ENCODE measurements around the gene TREML2.

The TREML2 gene

GRCh38 chr6:41208439-41209106 is 7.6 kb upstream of the TREML2 start:
- Histone ChIP-seq H3K27me3 (ENCODE audit: insufficient read depth, poor library complexity, severe bottlenecking) (peaks cover 12% of the 10 kb centered on the region), H3K4me1 (ENCODE audit: insufficient read depth, poor library complexity, severe bottlenecking) (no peaks in the 10 kb centered on the region), H3K36me3 (ENCODE audit: low read depth) (no peaks in the 10 kb centered on the region), H3K27ac (ENCODE audit: poor library complexity, severe bottlenecking) (no peak overlapping the region), H3K9me3 (ENCODE audit: severe bottlenecking) (no peaks in the 10 kb centered on the region), H3K4me3 (ENCODE audit: severe bottlenecking) (no peak overlapping the region)
- no peak for ATAC-seq (ENCODE audit: low read depth)
- DNase-seq (ENCODE audit: low spot score) = no peak
- no peak for TF ChIP-seq CTCF (IDR thresholded peaks at IDR 0.05; ENCODE audit: poor library complexity, severe bottlenecking)

GRCh38 chr6:41204156-41204555 is 3.2 kb upstream of the TREML2 start:
- H3K9me3 ChIP-seq (ENCODE audit: severe bottlenecking) = no peaks in the 10 kb centered on the region
- H3K27me3 ChIP-seq (ENCODE audit: insufficient read depth, poor library complexity, severe bottlenecking) = no peaks in the 10 kb centered on the region
- no peak for DNase-seq (ENCODE audit: low spot score)
- no peak for TF ChIP-seq CTCF (IDR thresholded peaks at IDR 0.05; ENCODE audit: poor library complexity, severe bottlenecking)
- H3K4me1 ChIP-seq (ENCODE audit: insufficient read depth, poor library complexity, severe bottlenecking) = no peaks in the 10 kb centered on the region
- no peaks in the 10 kb centered on the region for H3K36me3 ChIP-seq (ENCODE audit: low read depth)
- ATAC-seq (ENCODE audit: low read depth) = no peak
- no peak overlapping the region for H3K27ac ChIP-seq (ENCODE audit: poor library complexity, severe bottlenecking)
- H3K4me3 ChIP-seq (ENCODE audit: severe bottlenecking) = no peak overlapping the region

- no peak for TF ChIP-seq CTCF (IDR thresholded peaks at IDR 0.05; ENCODE audit: poor library complexity, severe bottlenecking)
- no peaks in the 10 kb centered on the region for H3K4me1 ChIP-seq (ENCODE audit: insufficient read depth, poor library complexity, severe bottlenecking)
- no peaks in the 10 kb centered on the region for H3K9me3 ChIP-seq (ENCODE audit: severe bottlenecking)
- no peak overlapping the region for H3K4me3 ChIP-seq (ENCODE audit: severe bottlenecking)
- no peaks in the 10 kb centered on the region for H3K36me3 ChIP-seq (ENCODE audit: low read depth)
- H3K27me3 ChIP-seq (ENCODE audit: insufficient read depth, poor library complexity, severe bottlenecking) = no peaks in the 10 kb centered on the region
- ATAC-seq (ENCODE audit: low read depth) (no peak), DNase-seq (ENCODE audit: low spot score) (no peak)
- H3K27ac ChIP-seq (ENCODE audit: poor library complexity, severe bottlenecking) = no peak overlapping the region
Observed at GRCh38 chr6:41201764-41202173, 820 bp upstream of the TREML2 start.

GRCh38 chr6:41200296-41200900 is 551 bp downstream of the TREML2 start:
- H3K4me1 ChIP-seq (ENCODE audit: insufficient read depth, poor library complexity, severe bottlenecking) = no peaks in the 10 kb centered on the region
- TF ChIP-seq CTCF (IDR thresholded peaks at IDR 0.05; ENCODE audit: poor library complexity, severe bottlenecking) = no peak
- H3K4me3 ChIP-seq (ENCODE audit: severe bottlenecking) = no peak overlapping the region
- H3K9me3 ChIP-seq (ENCODE audit: severe bottlenecking) = no peaks in the 10 kb centered on the region
- H3K27ac ChIP-seq (ENCODE audit: poor library complexity, severe bottlenecking) = no peak overlapping the region
- no peaks in the 10 kb centered on the region for H3K36me3 ChIP-seq (ENCODE audit: low read depth)
- ATAC-seq (ENCODE audit: low read depth) (peak; percentile 21; the same call in 1 of the 3 replicates), DNase-seq (ENCODE audit: low spot score) (no peak)
- peaks cover 5% of the 10 kb centered on the region for H3K27me3 ChIP-seq (ENCODE audit: insufficient read depth, poor library complexity, severe bottlenecking)
